H1 (cell line): ENCODE measurements around the gene RIN3.

Source experiments
- EZH2 ChIP-seq: fragments of 200-600 bp; sonication (generic); IDR thresholded peaks from 2 replicates; pipeline ENCODE4 v1.7.1; 2012; ENCODE audit warnings: low read depth, mild to moderate bottlenecking, moderate library complexity, low read length, inconsistent platforms; ENCODE audit not compliant: severe bottlenecking
- HDAC2 ChIP-seq, 2 experiments: fragments of 300-600 bp in 1 of 2; sonication (generic) in 1 of 2; IDR thresholded peaks; 2 replicates each; pipeline ENCODE4 v1.6.1; 2011 to 2012; ENCODE audit warnings: low read depth in 2 of 2, low read length in 2 of 2, mild to moderate bottlenecking in 2 of 2, moderate library complexity in 2 of 2, borderline replicate concordance in 1 of 2, inconsistent platforms in 1 of 2
- JUN ChIP-seq: IDR thresholded peaks from 2 replicates; pipeline ENCODE4 v1.6.1; 2011; ENCODE audit warnings: low read depth, mild to moderate bottlenecking, improper control_type of control experiment, low read length
- POLR2A ChIP-seq, 2 experiments: IDR thresholded peaks; 1 replicate in 1 of 2; 2 replicates in 1 of 2; pipeline ENCODE4 v1.6.1; 2011; ENCODE audit warnings: low read depth in 2 of 2, low read length in 2 of 2, mild to moderate bottlenecking in 2 of 2; ENCODE audit errors: control extremely low read depth in 1 of 2
- SP1 ChIP-seq: IDR thresholded peaks from 2 replicates; pipeline ENCODE4 v1.6.1; 2011; ENCODE audit warnings: low read depth, low read length
- SRF ChIP-seq: IDR thresholded peaks from 2 replicates; pipeline ENCODE4 v1.6.1; 2011; ENCODE audit warnings: mild to moderate bottlenecking, low read depth, low read length, moderate library complexity
- TF ChIP-seq, protein P1 (sequence below), 3 experiments: IDR thresholded peaks; 1 replicate in 2 of 3; 2 replicates in 1 of 3; pipeline versions ENCODE4 v1.5.1 to v1.6.1; 2011; ENCODE audit warnings: low read length in 3 of 3, mild to moderate bottlenecking in 3 of 3, inconsistent platforms in 2 of 3, low read depth in 1 of 3, moderate library complexity in 1 of 3; ENCODE audit not compliant: insufficient read depth in 1 of 3; ENCODE audit errors: control extremely low read depth in 1 of 3

DNA sequence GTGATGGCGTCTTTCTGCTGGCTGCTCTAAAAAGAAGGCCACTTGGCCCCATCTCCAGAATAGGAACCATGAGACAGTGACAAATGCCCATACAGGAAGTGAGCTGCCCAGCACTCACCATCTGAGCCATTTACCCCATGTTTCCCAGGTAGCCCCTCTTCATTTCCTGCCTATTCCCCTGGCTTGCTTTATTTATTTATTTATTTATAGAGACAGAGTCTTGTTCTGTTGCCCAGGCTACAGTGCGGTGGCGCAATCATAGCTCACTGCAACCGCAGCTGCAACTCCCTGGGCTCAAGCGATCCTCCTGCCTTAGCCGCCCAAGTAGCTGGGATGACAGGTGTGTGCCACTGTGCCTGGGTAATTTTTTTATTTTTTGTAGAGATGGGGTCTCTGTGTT, 71.2 kb downstream of the RIN3 start:
- TF ChIP-seq, protein P1, sequence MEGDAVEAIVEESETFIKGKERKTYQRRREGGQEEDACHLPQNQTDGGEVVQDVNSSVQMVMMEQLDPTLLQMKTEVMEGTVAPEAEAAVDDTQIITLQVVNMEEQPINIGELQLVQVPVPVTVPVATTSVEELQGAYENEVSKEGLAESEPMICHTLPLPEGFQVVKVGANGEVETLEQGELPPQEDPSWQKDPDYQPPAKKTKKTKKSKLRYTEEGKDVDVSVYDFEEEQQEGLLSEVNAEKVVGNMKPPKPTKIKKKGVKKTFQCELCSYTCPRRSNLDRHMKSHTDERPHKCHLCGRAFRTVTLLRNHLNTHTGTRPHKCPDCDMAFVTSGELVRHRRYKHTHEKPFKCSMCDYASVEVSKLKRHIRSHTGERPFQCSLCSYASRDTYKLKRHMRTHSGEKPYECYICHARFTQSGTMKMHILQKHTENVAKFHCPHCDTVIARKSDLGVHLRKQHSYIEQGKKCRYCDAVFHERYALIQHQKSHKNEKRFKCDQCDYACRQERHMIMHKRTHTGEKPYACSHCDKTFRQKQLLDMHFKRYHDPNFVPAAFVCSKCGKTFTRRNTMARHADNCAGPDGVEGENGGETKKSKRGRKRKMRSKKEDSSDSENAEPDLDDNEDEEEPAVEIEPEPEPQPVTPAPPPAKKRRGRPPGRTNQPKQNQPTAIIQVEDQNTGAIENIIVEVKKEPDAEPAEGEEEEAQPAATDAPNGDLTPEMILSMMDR (IDR thresholded peaks at IDR 0.05; ENCODE audit: control extremely low read depth in 1 of 3, insufficient read depth in 1 of 3, low read depth in 1 of 3, low read length in 3 of 3) = no peak
- no peak for TF ChIP-seq JUN
- TF ChIP-seq POLR2A (IDR thresholded peaks at IDR 0.05; ENCODE audit: control extremely low read depth in 1 of 2, low read depth in 2 of 2, low read length in 2 of 2) = no peak
- TF ChIP-seq HDAC2 (IDR thresholded peaks at IDR 0.05; ENCODE audit: borderline replicate concordance in 1 of 2, low read depth in 2 of 2, low read length in 2 of 2) = no peak
- no peak for TF ChIP-seq SRF
- TF ChIP-seq SP1 = no peak
- no peak for TF ChIP-seq EZH2
